Measurements from ENCODE around the gene ARHGAP18.

Gene ARHGAP18

DNA sequence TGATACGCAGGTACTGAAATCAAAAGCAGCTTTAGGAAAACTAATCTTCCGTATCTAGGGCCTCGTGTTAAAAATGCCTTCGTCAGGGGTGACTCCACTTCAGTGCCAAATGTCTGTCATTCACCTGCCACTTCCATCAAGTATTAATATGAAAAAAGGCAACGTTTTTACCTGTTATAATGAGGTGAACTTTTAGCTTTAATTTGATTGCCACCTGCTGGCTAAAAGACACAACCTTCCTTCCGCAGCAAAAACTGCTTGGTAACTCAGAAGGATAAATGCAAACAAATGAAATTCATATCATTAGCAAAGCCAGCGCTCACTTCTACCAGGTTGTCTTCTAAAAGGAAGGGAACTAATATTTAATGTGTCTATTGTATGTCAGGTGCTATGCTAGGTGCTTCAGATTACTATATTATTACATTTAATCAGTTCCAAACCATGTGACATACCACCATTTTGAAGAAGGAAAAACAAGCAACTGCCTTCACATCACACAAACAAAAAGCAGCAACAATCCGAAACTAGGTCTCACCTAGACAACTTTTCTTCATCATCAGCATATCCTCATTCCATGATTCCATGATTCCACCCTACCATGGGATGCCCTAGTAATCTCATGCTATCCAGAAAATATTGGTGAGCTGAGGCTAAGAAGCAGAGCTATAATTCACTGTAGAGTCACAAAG lies 20.6 kb upstream of the ARHGAP18 start:
- in situ Hi-C loops (cut with HindIII; ENCODE audit: low pct_ligation_motif_present, low pct_unique_long_range_greater_than_20kb, low sequenced_read_pairs) = no loop called here
- peak; percentile 57 for DNase-seq

DNA sequence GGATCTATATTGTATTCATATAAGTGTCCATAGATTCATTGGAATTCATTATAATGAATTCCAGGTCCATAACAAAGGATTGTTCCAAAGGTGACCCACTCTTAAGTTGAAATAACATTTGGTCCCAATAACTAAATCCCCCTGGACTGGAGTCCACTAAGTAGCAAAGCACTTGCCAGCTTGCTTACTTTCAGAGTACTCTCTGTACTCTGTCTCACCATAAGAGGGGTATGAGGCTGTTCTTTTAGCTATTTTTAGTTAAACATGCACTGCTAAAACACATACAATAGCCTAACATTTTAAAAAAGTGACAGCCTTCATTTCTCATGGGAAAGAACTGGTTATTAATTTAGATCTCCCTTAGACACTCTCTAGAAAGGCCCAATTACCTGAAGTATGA lies 16.7 kb upstream of the ARHGAP18 start:
- no peak for DNase-seq
- in situ Hi-C loops (cut with HindIII; ENCODE audit: low pct_ligation_motif_present, low pct_unique_long_range_greater_than_20kb, low sequenced_read_pairs) = no loop called here

DNA sequence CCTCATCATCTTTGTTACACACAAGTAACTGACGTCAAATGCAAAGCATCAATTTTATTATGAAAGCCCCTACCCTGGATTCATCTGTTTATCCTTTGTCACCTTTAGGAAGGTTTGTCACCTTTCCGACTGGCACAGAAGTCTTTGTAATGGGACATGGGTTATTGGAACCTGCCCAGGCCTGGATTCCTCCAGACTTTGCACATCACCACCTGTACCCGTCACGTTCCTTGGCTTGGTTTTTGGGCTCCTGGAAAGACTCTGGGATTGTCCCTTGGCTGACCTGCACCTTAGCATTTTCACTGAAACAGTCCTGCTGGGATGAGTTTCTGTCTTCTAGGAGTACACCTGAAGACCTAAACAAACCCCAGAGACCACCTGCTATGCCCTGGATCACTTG lies 15.4 kb upstream of the ARHGAP18 start:
- no peak for DNase-seq
- in situ Hi-C loops (cut with HindIII; ENCODE audit: low pct_ligation_motif_present, low pct_unique_long_range_greater_than_20kb, low sequenced_read_pairs) = no loop called here

DNA sequence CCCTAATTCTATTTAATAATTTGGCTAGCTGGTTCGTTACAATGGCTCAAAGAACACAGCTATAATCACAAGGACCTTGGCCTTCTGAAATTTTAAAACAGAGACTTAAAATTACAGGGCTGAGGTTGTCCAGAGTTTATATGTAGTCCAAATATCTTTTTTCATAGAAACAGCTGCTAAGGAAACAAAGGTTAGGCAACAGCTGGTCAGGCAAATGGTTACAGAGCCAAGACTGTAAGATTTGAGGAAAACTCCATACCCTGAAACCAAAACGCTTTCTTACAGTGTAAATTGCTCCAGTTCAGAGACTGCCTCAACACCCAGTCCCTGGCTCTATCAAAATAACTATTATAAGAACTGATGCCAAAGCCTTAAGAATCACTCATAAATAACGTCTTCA lies 9.7 kb upstream of the ARHGAP18 start:
- DNase-seq = no peak
- in situ Hi-C loops (cut with HindIII; ENCODE audit: low pct_ligation_motif_present, low pct_unique_long_range_greater_than_20kb, low sequenced_read_pairs) = no loop called here

DNA sequence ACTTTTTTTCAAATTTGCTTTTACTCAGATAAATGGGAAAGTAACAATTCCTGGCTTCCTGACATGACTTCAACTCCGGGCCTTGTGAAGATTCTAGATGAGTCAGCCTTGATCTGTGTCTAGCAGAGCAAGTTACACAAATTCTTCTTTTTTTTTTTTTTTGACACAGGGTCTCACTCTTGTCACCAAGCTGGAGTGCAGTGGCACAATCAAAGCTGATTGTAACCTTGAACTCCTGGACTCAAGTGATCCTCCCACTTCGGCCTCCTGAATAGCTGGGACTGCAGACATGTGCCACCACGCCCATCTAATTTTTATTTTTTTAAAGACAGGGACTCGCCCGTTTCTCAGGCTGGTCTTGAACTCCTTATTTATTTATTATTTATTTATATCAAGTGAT lies 7.3 kb upstream of the ARHGAP18 start:
- no peak for DNase-seq
- in situ Hi-C loops (cut with HindIII; ENCODE audit: low pct_ligation_motif_present, low pct_unique_long_range_greater_than_20kb, low sequenced_read_pairs) = no loop called here

DNA sequence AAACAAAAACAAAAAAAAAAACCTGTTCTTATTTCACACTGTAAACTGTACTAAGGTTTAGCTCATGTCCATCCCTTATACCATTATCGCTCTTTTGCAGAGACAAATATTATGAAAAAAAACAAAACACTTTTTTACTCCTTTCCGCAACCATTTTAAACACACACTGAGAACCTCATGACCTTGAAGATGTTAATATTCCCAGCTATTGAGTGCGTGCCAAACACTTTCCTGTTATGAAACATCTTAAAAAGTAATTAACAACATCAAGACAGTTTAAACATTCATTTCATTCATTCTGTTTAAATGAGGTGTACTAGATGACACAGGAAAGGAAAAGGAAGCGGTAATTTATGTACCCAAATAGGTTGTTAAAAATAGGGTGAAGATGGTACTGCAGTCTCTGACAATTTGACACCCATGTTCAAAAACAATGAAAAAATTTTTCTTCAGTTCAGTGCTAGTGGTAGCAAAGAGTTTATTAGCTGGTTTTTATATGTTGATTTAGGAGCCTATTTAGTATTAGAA lies 3.9 kb upstream of the ARHGAP18 start:
- in situ Hi-C loops (cut with HindIII; ENCODE audit: low pct_ligation_motif_present, low pct_unique_long_range_greater_than_20kb, low sequenced_read_pairs) = no loop called here
- no peak for DNase-seq

DNA sequence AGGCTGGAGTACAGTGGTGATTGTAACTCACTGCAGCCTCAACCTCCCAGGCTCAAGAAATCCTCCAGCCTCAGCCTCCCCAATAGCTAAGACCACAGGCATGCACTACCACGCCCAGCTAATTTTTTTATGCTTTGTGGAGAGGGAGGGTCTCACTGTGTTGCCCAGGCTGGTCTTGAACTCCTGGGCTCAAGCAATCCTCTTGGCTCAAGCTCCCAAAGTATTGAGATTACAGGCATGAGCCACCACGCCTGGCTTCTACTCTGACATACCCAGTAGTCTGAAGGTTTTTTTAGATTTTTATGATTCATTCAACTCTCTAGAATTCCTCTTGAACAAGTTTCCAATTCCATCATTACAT lies 1.3 kb upstream of the ARHGAP18 start:
- in situ Hi-C loops (cut with HindIII; ENCODE audit: low pct_ligation_motif_present, low pct_unique_long_range_greater_than_20kb, low sequenced_read_pairs) = no loop called here
- DNase-seq = no peak

DNA sequence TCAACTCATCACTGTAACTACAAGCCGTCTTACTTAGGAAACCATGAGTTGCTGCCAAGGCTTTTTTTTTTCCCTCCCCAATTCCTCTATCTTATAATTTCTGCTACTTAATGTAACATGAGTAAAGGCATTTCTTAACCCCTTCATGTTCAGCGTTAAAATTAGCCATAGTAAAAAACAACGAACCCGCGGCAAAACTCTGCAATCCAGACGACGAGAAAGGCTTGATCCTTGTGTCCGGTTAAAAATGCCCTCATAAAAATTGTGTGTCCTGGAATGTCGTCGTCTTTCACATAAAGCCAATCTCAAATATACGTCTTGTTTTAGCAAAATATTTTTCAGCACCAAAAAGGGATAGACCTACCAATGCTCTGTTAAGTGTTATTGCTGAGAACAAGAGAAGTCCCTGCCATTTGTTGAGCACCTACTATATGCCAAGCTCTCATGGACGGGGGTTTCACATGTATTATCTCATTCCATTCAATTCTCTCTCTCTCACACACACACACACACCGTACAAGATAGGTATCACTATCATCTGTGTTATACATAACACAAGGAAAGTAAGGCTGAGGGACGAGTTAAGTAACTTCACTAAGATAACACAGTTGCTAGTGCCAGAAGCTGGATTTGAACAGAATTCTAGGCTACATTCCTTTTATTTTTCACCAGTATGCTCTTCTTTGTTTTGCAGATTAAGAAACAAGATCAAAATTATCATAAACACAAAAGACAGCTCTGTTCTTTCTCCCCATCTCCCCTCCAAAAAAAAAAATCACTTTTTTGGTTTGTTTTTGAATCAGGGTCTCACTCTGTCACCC lies 683 bp upstream of the ARHGAP18 start:
- DNase-seq = no peak
- in situ Hi-C loops (cut with HindIII; ENCODE audit: low pct_ligation_motif_present, low pct_unique_long_range_greater_than_20kb, low sequenced_read_pairs) = no loop called here

DNA sequence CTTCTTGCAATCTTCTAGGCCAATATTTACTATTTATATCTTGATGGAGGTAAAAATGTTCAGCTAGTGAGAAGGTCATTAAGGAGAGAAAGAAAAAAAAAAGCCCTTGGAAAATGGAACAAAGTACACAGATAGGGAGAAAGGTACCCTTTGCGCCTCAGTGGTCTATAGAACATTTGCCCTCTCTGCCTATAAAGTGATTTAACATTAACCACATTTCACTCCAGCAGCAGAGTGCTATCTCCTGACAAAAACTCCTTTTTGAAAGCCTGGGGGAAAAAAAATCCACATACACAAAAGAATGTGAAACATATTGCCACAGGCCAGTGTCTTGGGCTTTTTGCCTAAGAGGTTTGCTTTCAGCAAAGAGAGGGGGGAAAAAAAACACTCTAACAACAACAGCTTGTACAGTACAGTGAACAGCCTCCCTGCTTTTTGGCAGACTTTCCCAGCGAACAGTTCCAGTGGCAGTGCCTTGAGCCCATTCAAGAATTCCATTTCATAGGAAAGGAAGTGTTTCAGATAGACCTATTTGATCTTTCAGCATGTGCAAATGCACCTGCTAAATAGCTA lies 695 bp downstream of the ARHGAP18 start:
- in situ Hi-C loops (cut with HindIII; ENCODE audit: low pct_ligation_motif_present, low pct_unique_long_range_greater_than_20kb, low sequenced_read_pairs) = no loop called here
- DNase-seq = peak; percentile 19

DNA sequence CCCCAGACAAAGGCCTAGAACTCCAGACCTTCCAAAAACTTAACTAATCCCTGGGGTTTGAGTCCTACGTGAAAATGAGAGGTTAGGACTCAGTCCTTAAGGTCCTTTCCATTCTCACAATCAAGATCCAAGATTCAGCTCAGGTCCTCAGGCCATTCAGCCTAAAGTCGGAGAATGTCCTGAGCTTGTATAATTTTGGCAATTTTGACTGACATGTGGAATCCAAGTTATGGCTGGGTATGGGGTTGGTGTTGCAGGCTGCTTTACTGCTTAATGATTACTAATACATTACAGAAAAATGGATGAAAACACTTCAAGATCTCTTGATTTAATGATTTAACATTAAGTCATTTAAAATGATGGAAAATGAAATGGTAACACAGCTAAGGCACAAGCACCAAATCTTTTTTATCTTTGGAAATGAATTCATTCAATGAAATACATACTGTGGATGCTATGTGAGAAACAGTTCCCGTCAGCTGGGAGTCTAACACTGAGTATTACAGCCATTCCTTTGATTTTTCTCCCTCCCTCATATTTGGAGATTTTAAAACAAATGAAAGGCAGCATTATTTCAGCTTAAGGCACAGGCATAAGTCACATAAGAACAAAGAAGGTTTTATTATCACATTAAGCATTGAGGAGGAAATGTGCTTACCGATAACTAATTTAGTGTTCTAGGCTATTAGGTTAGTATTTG lies 1.3 kb downstream of the ARHGAP18 start:
- no peak for DNase-seq
- in situ Hi-C loops (cut with HindIII; ENCODE audit: low pct_ligation_motif_present, low pct_unique_long_range_greater_than_20kb, low sequenced_read_pairs) = no loop called here

DNA sequence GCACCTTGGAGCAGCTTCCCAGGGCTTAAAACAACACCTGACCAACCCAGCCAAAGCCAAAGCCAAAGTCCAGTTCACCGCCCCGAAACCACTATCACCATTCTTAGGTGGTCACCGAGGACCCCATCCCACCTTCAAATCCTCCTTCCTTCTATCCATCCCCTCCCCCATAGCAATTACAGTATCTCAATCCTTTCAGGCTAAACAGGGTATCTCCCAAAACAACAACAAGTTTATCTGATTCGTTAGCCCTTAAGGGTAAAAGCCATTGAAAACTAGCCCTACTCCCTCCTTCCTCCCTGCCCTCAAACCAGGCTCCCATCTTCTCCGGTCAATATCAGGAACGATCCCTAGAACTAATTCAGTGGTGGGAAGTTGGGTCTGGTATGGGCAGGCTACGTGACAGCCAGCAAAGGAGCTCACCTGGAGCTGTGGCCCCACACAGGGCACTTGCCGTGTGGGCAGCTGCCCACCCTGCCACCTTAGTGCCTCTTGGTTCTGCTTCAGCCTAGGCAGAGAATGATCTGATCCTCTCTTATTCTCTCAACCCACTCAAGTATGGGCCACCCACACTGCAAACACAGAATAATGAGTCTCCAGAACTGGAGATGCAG lies 2.0 kb downstream of the ARHGAP18 start:
- in situ Hi-C loops (cut with HindIII; ENCODE audit: low pct_ligation_motif_present, low pct_unique_long_range_greater_than_20kb, low sequenced_read_pairs) = no loop called here
- DNase-seq = no peak

DNA sequence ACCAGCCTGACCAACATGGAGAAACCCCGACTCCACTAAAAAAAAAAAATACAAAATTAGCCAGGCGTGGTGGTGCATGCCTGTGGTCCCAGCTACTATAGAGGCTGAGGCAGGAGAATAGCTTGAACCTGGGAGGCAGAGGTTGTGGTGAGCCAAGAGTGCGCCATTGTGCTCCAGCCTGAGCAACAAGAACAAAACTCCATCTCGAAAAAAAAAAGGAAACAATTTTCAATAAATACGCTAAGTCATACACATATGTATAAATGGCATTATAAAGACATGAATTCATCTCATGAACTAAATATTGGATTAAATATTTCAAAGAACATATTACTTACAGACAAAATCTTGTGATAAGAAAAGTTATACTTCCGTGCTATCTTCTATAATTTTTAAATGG lies 2.9 kb downstream of the ARHGAP18 start:
- in situ Hi-C loops (cut with HindIII; ENCODE audit: low pct_ligation_motif_present, low pct_unique_long_range_greater_than_20kb, low sequenced_read_pairs) = no loop called here
- no peak for DNase-seq

DNA sequence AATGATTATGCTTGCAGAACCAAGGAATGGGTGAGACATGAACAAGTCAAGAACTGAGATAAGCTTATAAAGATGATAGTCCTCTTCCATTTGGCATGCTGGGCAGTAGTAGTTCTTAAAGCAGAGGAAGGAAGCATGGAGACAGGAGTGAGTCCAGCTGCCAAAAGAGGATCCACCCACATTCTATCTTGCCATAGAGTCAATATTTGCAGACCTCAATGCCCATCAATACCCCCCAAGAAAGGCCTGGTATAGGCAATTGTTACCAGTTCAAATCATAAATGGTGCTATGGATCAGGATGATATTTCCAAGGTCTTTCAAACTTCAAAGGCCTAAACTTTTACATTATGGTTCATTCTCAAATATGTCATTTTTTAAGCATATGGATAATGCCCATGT lies 4.8 kb downstream of the ARHGAP18 start:
- in situ Hi-C loops (cut with HindIII; ENCODE audit: low pct_ligation_motif_present, low pct_unique_long_range_greater_than_20kb, low sequenced_read_pairs) = no loop called here
- no peak for DNase-seq

DNA sequence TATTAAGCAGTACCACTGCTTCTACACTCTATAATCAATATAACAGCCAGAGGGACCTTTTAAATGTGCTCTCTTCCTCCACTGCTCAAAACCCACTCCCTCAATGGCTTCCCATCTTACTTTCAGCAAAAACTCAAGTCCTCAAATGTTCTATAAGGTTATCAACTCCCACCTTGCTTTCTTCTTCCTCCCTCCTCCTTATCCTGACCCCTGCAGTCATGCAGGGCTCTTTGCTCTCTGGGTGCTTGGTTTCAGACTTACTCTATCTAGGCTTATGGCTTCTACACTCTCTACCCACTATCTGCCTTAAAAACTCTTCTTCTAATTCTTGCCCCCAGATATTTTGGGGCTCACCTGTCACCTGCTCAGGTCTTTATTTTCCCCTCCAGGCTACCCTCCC lies 5.3 kb downstream of the ARHGAP18 start:
- in situ Hi-C loops (cut with HindIII; ENCODE audit: low pct_ligation_motif_present, low pct_unique_long_range_greater_than_20kb, low sequenced_read_pairs) = no loop called here
- DNase-seq = no peak

DNA sequence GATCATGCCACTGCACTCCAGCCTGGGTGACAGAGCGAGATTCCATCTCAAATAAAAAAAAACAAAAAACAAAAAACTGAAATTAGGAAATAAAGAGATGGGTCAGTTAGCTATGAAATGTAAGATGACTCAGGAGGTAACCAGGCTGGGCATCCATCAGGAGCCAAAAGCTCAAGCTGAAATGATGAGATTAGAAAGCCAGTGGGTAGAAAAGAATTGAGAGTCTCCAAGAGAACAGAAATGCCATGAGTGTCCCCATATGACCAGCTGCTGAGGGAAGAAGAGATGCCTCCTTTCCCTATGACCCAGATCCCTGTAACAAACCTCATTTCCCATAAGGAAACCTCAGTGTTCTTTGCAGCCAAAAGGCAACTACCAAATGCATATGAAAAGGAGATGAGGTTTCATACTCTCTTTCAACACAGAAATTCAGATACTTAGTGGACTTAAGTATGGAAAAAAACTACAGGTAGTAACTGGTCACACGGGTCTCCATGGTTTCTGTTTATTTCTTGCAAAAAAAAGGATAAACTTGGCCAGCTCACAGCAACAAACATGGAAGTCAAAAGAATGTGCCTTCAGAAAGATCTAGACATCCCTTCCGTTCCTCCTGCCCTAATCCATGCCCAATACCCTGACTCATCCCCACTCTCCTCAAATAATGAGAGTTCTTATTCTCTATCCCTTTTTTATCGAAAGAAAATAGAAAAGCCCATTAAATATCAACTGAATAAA lies 8.1 kb downstream of the ARHGAP18 start:
- no peak for DNase-seq
- in situ Hi-C loops (cut with HindIII; ENCODE audit: low pct_ligation_motif_present, low pct_unique_long_range_greater_than_20kb, low sequenced_read_pairs) = no loop called here

DNA sequence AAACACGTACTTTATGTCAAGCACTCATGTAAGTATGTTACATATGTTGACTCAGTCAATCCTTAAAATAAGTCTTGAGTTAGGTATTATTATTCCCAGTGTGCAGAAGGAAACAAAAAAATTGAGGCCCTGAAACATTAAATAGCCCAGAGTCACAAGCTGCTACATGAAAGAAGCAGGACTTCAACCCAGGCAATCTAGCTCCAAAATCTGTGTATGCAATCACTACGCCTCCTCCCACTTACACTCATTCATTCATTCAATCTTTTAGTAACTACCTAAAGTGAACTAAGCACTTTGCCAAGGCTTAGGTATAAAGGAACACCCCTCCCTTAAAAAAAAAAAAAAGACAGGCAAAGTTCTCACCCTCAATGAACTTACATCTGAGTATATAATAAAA lies 9.3 kb downstream of the ARHGAP18 start:
- in situ Hi-C loops (cut with HindIII; ENCODE audit: low pct_ligation_motif_present, low pct_unique_long_range_greater_than_20kb, low sequenced_read_pairs) = no loop called here
- DNase-seq = no peak

DNA sequence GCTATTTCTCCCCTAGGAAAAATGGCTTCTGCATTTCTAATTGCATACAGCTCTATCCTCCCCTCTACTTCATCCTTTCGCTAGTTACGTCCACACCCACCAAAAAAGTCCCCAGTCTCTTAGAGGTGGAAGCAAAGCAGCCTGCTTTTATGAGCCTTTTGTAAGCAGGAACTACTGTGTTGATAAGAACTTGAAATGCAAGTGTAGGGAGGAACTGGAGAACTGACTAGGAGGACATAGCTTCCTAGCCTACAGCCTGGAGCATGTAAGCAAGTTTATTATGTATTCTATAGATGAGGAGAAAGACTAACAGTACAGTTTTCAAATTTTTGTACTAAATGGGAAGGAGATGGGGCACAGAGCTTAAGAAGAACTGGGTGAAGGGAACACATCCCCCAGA lies 10.3 kb downstream of the ARHGAP18 start:
- in situ Hi-C loops (cut with HindIII; ENCODE audit: low pct_ligation_motif_present, low pct_unique_long_range_greater_than_20kb, low sequenced_read_pairs) = no loop called here

DNA sequence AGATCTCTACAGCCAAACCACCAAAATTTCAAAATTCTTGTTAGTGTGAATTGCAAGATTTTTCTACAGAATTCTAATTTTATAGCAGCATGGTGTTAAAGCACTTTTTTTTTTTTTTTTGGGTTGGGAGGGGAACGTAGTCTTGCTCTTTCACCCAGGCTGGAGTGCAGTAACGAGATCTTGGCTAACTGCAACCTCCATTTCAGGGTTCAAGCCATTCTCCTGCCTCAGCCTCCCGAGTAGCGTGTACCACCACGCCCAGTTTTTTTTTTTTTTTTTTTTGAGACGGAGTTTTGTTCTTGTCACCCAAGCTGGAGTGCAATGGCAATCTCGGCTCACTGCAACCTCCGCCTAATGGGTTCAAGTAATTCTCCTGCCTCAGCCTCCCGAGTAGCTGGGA lies 11.5 kb downstream of the ARHGAP18 start:
- in situ Hi-C loops (cut with HindIII; ENCODE audit: low pct_ligation_motif_present, low pct_unique_long_range_greater_than_20kb, low sequenced_read_pairs) = no loop called here
- DNase-seq = no peak

More for the DNA sequence above, 10.3 kb downstream of the ARHGAP18 start:
- DNase-seq = no peak
